Neural crest cell (in vitro differentiated cells): ENCODE measurements around the gene HLA-DMB. TPM values are rescaled to one million over a fixed set of nuclear protein-coding genes. Genes with fewer than 3 reads are reported as not detected.

Experiments used
- DNase-seq: peaks from one replicate; pipeline ENCODE4 v3.0.0; 2021; ENCODE audit warnings: low read depth, mixed read lengths, low spot score
- H3K27ac Mint-ChIP-seq: one replicate; pipeline ENCODE4 v1.8.0; 2021; ENCODE audit warnings: mild to moderate bottlenecking, mixed read lengths; ENCODE audit not compliant: unreplicated experiment
- H3K27me3 Mint-ChIP-seq: 2 replicates; pipeline ENCODE4 v1.8.0; 2021; ENCODE audit warnings: low read depth, mild to moderate bottlenecking, mixed read lengths
- H3K36me3 Mint-ChIP-seq: 2 replicates; pipeline ENCODE4 v1.8.0; 2021; ENCODE audit warnings: low read depth, mild to moderate bottlenecking, mixed read lengths
- H3K4me1 Mint-ChIP-seq: 2 replicates; pipeline ENCODE4 v1.8.0; 2021; ENCODE audit warnings: mixed read lengths
- H3K4me3 Mint-ChIP-seq: one replicate; pipeline ENCODE4 v1.8.0; 2021; ENCODE audit warnings: mild to moderate bottlenecking, mixed read lengths
- H3K9me3 Mint-ChIP-seq: 2 replicates; pipeline ENCODE4 v1.8.0; 2021; ENCODE audit warnings: mixed read lengths
- total RNA-seq: library from RNA; stranded (reverse); gene quantifications from 2 replicates; pipeline ENCODE4 v1.2.1, GENCODE V29; 2021
- TF ChIP-seq, protein P1 (sequence below): fragments of 200-600 bp; sonication (generic); conservative IDR thresholded peaks from 2 replicates; pipeline ENCODE4 v1.5.0; 2021; ENCODE audit warnings: antibody characterized with exemption, mild to moderate bottlenecking

Gene HLA-DMB
- total RNA-seq, 1 donor from 2014 or later = 0.63 TPM

DNA sequence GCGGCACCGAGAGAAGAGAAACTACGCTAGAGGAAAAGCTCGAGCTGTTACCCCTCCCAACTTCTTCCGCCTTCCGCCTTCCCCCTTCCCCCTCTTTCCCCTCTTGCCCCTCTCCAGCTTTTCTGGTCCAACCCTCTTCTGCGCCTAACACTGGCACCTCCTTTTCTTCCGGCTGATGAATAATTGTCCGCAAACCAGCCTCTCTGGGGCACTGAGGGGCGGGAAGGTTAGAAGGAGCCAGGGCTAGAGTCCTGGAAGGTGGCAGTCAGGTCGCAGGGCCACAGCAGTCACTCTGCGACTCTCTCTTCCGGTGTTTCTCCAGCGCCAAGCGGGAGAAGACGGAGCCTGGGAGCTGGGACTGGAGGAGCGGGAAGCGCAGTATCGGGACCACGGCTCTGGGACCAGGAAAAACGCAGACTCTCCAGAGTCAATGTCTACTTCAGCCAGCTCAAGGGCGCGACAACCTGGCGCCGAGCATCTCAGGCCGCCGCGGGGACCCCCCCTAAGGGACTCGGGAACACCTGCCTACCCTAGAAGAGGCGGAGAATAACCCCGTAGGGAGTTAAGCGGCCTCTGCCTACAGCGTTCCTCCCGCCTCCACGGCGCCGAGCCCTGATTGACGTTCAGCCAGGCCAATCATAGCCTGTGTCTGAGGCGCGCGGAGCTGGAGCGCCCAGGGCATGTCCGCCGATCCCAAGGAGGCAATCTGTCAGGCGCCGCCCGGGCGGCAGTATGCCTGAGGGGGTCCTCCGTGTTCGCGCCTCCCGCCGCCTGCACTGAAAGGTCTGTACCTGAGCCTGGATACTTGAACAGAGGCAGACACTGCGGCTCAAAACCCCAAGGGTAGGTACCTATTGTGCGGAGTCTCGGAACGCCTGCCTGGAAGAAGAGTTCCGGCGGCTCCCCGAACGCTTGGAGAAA lies 46.5 kb downstream of the HLA-DMB start:
- Mint-ChIP-seq H3K27me3 (peaks cover 21% of the 10 kb centered on the region), H3K9me3 (no peaks in the 10 kb centered on the region), H3K36me3 (peaks cover 9% of the 10 kb centered on the region), H3K4me1 (peaks cover 42% of the 10 kb centered on the region), H3K27ac (peak overlapping the region; percentile 98), H3K4me3 (peak overlapping the region; percentile 100)
- TF ChIP-seq, protein P1, sequence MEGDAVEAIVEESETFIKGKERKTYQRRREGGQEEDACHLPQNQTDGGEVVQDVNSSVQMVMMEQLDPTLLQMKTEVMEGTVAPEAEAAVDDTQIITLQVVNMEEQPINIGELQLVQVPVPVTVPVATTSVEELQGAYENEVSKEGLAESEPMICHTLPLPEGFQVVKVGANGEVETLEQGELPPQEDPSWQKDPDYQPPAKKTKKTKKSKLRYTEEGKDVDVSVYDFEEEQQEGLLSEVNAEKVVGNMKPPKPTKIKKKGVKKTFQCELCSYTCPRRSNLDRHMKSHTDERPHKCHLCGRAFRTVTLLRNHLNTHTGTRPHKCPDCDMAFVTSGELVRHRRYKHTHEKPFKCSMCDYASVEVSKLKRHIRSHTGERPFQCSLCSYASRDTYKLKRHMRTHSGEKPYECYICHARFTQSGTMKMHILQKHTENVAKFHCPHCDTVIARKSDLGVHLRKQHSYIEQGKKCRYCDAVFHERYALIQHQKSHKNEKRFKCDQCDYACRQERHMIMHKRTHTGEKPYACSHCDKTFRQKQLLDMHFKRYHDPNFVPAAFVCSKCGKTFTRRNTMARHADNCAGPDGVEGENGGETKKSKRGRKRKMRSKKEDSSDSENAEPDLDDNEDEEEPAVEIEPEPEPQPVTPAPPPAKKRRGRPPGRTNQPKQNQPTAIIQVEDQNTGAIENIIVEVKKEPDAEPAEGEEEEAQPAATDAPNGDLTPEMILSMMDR = peak; percentile 12
- peak; percentile 99 for DNase-seq

DNA sequence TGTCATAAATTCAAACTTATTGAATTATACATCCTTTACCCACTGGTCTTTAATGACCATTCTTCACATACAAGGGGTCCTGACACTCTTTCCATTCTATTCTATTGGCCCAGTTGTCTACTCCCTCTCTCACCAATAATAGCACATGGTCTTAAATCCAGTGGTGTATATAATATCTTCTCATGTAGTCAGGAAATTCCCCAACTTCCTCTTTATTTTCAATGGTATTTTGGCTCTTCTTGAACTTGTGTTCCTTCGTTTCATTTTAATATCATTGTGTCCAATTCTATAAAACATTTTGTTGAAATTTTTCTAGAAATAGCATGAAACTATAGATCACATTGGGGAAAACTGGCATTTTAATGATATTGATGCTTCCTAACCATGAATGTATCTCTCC lies 50.0 kb downstream of the HLA-DMB start:
- Mint-ChIP-seq H3K4me1 (peaks cover 27% of the 10 kb centered on the region), H3K4me3 (no peak overlapping the region), H3K36me3 (no peaks in the 10 kb centered on the region), H3K27ac (no peak overlapping the region), H3K27me3 (peaks cover 44% of the 10 kb centered on the region), H3K9me3 (no peaks in the 10 kb centered on the region)
- TF ChIP-seq, protein P1 = no peak
- DNase-seq = no peak

DNA sequence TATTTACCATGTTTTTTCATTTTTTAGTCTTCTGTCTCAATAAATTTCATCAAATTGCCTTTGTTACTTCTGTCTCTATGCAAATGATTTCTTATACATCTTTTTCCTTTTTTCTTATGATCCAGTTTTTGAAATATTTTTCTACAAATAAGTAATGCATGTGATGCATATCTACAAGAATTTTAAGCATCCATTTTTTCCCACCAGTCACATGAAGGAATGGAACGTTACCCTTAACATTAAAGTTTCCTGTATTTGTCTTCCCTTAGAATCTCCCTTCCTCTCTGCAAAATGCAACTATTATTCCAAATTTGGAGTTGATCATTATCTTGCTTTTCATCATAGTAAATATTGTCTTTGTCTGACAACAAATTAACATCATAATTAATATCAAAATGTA lies 51.3 kb downstream of the HLA-DMB start:
- TF ChIP-seq, protein P1 = no peak
- peaks cover 14% of the 10 kb centered on the region for H3K4me1 Mint-ChIP-seq
- no peak for DNase-seq
- H3K4me3 Mint-ChIP-seq = no peak overlapping the region
- no peaks in the 10 kb centered on the region for H3K36me3 Mint-ChIP-seq
- H3K9me3 Mint-ChIP-seq = no peaks in the 10 kb centered on the region
- peaks cover 52% of the 10 kb centered on the region for H3K27me3 Mint-ChIP-seq
- no peak overlapping the region for H3K27ac Mint-ChIP-seq

DNA sequence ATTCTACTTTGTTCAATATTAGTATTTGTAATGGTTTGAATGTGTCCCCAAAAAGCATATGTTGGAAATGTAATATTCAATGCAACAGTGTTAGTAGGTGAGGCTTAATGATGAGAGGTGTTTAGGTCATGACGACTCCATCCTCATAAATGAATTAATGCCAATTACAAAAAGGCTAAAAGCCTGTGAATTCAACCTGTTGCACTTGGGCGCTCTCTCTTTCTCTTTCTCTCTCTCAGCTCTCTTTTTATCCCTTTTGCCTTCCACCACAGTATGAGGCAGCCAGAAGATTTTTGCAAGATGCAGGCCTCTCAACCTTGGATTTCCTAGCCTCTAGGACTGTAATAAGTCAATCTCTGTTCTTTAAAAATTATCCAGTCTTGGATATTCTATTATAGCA lies 52.3 kb downstream of the HLA-DMB start:
- no peak for DNase-seq
- Mint-ChIP-seq H3K27ac (no peak overlapping the region), H3K4me1 (peaks cover 6% of the 10 kb centered on the region), H3K27me3 (peaks cover 62% of the 10 kb centered on the region), H3K4me3 (no peak overlapping the region), H3K9me3 (no peaks in the 10 kb centered on the region), H3K36me3 (no peaks in the 10 kb centered on the region)
- TF ChIP-seq, protein P1 = no peak

DNA sequence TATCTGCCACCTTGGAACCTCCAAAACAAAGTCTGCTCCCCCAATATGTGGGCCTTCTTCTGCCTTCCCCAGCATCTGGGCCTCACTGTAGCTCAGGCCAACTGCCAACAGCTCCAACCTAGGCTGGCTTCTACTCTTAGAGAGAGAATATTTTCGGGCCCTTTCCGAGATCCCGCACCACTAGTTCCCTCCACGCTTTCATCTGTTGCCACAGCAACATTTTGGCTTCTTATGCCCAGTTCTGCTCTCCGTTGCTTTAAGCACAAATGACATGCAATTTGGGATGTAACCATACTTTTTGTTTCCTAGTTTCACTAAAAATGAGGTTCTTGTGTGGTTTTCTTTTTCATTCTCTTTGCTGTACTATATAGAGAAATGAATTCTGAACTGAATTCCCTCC lies 53.2 kb downstream of the HLA-DMB start:
- H3K4me3 Mint-ChIP-seq = no peak overlapping the region
- H3K4me1 Mint-ChIP-seq = no peaks in the 10 kb centered on the region
- H3K36me3 Mint-ChIP-seq = no peaks in the 10 kb centered on the region
- TF ChIP-seq, protein P1 = no peak
- H3K9me3 Mint-ChIP-seq = no peaks in the 10 kb centered on the region
- H3K27ac Mint-ChIP-seq = no peak overlapping the region
- no peak for DNase-seq
- H3K27me3 Mint-ChIP-seq = peaks cover 70% of the 10 kb centered on the region
